Activated naive CD8-positive, alpha-beta T cell treated with anti-CD3 and anti-CD28 coated beads, Interleukin-2, amount 50 U/mL, for 16 hours (primary cell): ENCODE measurements around the gene GPR180.

Experiments
- DNase-seq: peaks from one replicate; pipeline ENCODE4 v3.0.0-alpha.2; 2020; ENCODE audit warnings: low read depth, low spot score

Gene GPR180

GRCh38 chr13:94646904-94647303, 45.2 kb downstream of the GPR180 start:
- DNase-seq, result no peak

DNA sequence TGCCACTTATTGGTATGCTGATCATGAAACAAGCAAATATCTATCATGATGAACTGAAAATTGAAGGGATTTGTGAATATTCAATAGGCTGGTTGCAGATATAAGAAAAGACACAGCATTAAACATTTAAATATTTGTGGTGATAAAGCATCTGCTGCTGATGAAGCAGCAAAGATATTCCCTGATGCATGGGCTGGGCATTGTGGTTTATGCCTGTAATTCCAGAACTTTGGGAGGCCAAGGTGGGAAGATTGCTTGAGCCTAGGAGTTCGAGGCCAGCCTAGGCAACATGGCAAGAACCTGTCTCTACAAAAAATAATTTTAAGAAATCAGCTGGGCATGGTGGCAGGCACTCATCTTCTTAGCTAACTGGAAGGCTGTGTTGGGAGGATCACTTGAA, 54.5 kb downstream of the GPR180 start:
- DNase-seq, result no peak

- DNase-seq, result no peak
These were observed 55.1 kb downstream of the GPR180 start for GRCh38 chr13:94656766-94657165.

DNA sequence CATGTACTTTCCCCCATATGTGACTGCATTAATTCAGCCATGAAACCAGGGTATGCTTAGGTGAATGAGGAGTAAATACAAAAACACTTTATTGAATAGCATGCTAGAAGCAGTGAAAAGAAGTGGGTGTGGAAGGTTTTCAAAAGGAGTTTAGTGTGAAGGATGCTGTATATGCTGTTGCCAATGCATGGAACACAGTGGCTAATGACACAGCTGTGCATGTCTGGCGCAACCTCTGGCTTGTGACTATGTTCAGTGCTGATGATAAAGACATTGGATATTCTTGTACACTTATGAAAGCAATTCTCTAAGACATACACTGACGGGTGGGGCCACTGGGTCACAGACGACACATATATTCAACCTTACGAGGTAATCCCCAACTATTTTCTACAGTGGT, 55.5 kb downstream of the GPR180 start:
- DNase-seq, result no peak

DNA sequence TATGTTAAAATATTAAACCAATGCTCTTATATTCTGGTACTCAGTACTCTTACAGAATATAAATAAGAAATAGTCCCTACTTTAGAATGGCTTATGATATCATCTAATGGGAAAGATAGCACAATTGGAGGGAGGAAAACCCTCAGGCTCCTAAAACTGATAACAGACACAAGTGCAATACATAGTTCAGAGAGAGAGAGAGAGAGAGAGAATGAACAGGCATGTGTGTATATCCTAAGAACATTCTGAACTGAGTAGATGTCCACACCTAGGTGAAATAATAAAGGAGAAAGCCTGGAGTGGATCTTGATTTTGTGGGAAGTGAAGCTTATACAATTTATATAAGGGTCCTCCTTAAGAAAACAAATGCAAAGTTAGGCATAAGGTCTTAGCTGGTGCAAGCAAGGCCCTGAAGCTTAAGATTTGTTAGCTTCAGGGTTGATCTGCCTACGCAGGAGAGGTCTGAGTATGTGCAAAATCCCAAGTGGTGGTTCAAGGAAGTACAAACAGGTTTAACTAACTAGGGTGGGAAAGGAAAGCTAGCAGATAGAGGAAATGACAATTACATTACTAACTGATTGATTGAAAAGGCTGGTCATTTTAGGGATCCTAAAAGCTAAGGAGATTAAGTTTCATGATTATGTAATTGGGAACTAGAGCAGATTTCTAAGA, 57.4 kb downstream of the GPR180 start:
- no peak for DNase-seq

DNA sequence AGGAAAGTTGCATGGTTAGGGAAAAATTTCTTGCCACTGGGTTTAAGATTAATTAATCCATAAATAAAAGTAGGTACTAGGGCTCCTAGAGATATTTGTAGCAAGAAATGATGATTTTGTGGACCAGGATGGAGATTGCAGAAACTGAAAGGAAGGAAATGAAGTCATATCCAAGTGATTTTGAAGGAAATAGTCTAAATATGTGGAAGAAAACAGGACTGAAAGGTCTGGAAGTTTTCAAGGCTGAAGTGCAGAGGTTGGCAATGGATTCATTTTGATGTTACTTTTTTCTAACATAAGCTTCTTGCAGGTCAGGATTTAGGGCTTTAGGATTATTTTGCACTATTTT, 57.9 kb downstream of the GPR180 start:
- DNase-seq, result no peak

- DNase-seq, result no peak
These were observed 59.2 kb downstream of the GPR180 start for GRCh38 chr13:94660695-94661326.

- no peak for DNase-seq
These were observed 59.7 kb downstream of the GPR180 start for GRCh38 chr13:94661406-94661805.

GRCh38 chr13:94662274-94662945, 60.8 kb downstream of the GPR180 start:
- DNase-seq, result no peak

DNA sequence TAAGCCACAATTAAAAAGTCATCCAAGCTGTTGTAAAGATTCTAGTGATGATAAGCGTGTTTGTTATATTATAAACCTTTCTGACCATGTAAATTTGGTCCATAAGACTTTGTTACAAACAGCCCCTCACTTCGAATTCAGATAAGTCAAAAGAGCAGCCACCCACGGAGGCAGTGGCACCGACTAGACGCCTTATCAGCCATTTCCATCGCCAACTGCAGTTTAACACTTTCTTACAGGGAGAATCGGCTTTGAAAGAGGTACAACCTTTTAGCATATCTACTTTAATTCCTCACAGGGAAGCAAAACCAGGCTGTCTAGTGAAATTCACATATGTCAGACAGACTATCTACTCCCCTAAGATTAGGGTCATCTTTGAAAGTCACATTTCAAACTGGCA, 63.2 kb downstream of the GPR180 start:
- DNase-seq, result no peak

DNA sequence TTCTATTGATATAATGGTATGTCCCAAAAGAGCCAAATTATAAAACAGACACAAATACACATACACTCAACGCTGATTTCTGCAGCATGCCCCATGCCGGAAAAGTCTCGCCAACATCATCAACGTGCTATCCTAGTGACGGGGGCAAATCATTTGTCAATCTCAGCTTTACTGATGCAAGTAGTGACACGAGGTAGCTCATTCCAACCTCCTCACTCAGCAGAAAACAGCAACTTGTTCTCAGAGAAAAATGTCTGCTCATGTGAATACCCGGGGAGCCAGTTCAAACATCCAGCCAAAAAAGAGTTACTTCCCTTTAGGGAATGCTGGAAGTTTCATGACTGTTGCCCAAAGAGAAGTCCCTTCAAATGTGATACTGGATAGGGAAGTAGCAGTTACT, 64.4 kb downstream of the GPR180 start:
- no peak for DNase-seq

- DNase-seq, result no peak
These were observed 65.5 kb downstream of the GPR180 start for GRCh38 chr13:94667190-94667589.

DNA sequence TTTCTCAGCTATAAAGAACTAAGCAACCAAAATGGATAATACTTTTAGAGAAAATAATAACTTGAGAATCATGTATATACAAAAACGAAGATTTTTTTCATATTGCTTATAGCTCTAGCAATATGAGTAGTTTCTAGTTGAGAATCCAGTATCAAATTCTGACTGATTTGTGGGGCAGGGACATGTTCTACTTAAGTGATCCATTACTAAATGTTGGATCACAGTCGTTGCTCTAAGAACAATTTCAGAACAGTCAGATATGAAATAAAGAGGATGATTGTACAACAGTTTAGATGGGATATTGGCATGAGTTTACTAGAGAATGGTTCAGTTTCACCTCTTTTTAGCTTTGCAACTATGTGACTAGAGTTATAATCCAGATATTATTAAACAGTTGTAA, 70.7 kb downstream of the GPR180 start:
- no peak for DNase-seq

DNA sequence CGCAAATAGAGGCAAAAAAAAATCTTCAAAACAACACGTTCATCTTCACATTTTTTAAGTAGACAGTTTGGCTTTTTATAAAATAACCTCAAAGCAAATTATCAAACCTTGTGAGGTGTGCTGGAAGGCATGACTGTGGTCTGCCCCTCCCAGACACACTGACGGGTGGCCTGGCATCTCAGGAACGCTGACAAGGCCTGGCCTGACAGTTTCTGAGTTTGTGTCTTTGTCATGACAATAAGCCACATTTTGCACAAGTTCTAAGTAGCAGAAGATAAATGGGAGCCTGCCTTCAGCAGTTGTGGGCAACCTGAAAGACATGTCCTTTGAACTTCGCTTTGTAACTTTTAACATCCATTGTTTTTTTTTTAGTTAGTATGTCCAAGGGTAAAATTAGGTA, 72.2 kb downstream of the GPR180 start:
- DNase-seq, result no peak

- DNase-seq, result no peak
These were observed 73.1 kb downstream of the GPR180 start for GRCh38 chr13:94674609-94675348.

DNA sequence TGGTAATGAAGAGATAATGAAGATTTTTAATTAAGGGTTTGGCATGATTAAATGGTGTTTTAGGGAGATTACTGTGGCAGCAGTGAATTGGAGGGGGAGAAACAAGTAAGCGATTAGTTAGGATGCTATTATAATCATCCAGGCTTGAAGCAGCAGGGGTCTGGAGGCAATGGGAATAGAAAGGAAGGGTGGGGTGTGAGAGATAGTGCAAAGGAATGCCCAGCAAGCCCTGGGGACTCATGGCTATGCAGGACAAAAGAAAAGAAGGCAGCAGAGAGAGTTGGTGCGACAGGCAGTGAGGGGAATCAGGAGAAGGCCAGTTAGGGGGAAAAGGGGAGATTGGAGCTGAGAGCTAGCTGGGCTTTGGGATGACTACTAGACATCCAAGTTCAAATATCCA, 76.1 kb downstream of the GPR180 start:
- DNase-seq, result no peak

DNA sequence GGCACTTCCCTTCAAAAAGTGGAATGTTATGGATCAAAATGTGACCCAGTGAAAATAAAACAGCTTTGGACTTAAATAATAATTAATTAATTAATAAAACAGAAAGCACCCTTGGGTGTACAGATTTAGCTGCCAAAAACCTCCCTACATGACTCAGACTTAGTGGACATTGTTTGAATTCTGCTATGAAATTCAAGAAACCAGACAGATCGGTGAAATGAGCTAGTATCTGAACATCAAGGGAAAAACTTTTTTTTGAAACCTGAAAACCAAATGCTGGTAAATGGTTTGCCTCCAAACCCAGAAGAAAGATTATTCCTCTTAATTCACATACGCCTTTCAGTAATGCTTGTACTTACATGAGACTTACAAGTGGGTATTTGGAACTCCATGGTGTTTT, 77.2 kb downstream of the GPR180 start:
- no peak for DNase-seq

GRCh38 chr13:94679614-94680013, 78.0 kb downstream of the GPR180 start:
- DNase-seq, result no peak

- DNase-seq, result no peak
These were observed 80.6 kb downstream of the GPR180 start for GRCh38 chr13:94682229-94682628.

DNA sequence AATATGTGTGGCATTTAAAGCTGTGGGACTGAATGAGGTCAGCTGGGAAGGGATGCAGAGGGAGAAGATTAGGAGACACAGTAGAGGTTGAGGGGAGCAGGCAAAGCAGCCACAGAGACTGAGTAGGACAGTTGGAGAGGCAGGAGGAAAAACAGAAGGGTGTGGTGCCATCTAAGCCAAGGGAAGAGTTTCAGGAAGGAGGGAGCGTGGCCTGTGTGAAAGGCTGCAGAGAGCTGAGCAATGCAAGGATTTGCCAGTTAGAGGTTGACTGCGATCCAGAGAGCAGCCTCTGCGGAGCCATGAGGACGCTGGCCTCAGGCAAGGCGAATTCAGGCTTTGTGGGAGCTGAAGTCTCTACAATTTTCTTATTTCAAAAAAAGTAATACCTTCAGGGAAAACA, 81.8 kb downstream of the GPR180 start:
- no peak for DNase-seq
